HepG2 (cell line): ENCODE results near the gene KRTAP12-1. TPM values are rescaled to one million over a fixed set of nuclear protein-coding genes. Genes with fewer than 3 reads are reported as not detected.

Source experiments
- BRD4 ChIP-seq: sonication (generic); formaldehyde crosslinking; IDR thresholded peaks from 2 replicates; pipeline ENCODE4 v1.4.0; 2020; ENCODE audit warnings: missing genetic modification reagents
- ELF4 ChIP-seq: sonication (generic); formaldehyde crosslinking; IDR thresholded peaks from 2 replicates; pipeline ENCODE4 v1.5.0; 2020; ENCODE audit warnings: missing genetic modification reagents, mild to moderate bottlenecking, moderate library complexity, borderline replicate concordance
- KMT2A ChIP-seq: sonication (generic); formaldehyde crosslinking; IDR thresholded peaks from 2 replicates; pipeline ENCODE4 v1.4.0; 2020; ENCODE audit warnings: missing genetic modification reagents
- NCOA1 ChIP-seq: sonication (generic); formaldehyde crosslinking; IDR thresholded peaks from 2 replicates; pipeline ENCODE4 v1.9.0; 2021; ENCODE audit warnings: missing genetic modification reagents
- NR1H2 ChIP-seq: sonication (generic); formaldehyde crosslinking; IDR thresholded peaks from 2 replicates; pipeline ENCODE4 v1.8.1; 2022; ENCODE audit warnings: low read depth, missing genetic modification reagents, borderline replicate concordance
- RBM39 ChIP-seq: fragments of 200-400 bp; formaldehyde crosslinking; IDR thresholded peaks from one replicate; pipeline ENCODE4 v1.6.1; 2018; ENCODE audit warnings: antibody characterized with exemption, mild to moderate bottlenecking, low read depth, low read length; ENCODE audit not compliant: poor library complexity, severe bottlenecking
- RFXAP ChIP-seq: sonication (generic); formaldehyde crosslinking; IDR thresholded peaks from 2 replicates; pipeline ENCODE4 v1.4.0; 2020; ENCODE audit warnings: missing genetic modification reagents, borderline replicate concordance
- YY1 ChIP-seq: IDR thresholded peaks from 2 replicates; pipeline ENCODE4 v1.6.1; 2011; ENCODE audit warnings: low read length, low read depth, moderate library complexity, mild to moderate bottlenecking; ENCODE audit not compliant: insufficient read depth, insufficient replicate concordance
- ZBTB7B ChIP-seq: sonication (generic); formaldehyde crosslinking; IDR thresholded peaks from 2 replicates; pipeline ENCODE4 v1.4.0; 2020; ENCODE audit warnings: missing genetic modification reagents
- ZMYM3 ChIP-seq: sonication (generic); formaldehyde crosslinking; IDR thresholded peaks from 2 replicates; pipeline ENCODE4 v1.5.1; 2020; ENCODE audit warnings: mild to moderate bottlenecking, missing genetic modification reagents
- ZNF136 ChIP-seq: sonication (generic); formaldehyde crosslinking; IDR thresholded peaks from 2 replicates; pipeline ENCODE4 v1.8.1; 2022; ENCODE audit warnings: low read depth, mild to moderate bottlenecking, moderate library complexity, missing genetic modification reagents
- ZNF24 ChIP-seq: fragments of 450-650 bp; IDR thresholded peaks from 2 replicates; pipeline ENCODE4 v1.6.1; 2017; ENCODE audit warnings: antibody characterized with exemption, mild to moderate bottlenecking
- ZNF263 ChIP-seq: sonication (generic); formaldehyde crosslinking; IDR thresholded peaks from 2 replicates; pipeline ENCODE4 v1.4.0; 2020; ENCODE audit warnings: missing genetic modification reagents
- ZNF382 ChIP-seq: sonication (generic); formaldehyde crosslinking; IDR thresholded peaks from 2 replicates; pipeline ENCODE4 v1.5.0; 2020; ENCODE audit warnings: missing genetic modification reagents, mild to moderate bottlenecking, borderline replicate concordance
- ZNF496 ChIP-seq: sonication (generic); formaldehyde crosslinking; IDR thresholded peaks from 2 replicates; pipeline ENCODE4 v1.8.1; 2023; ENCODE audit warnings: mild to moderate bottlenecking, moderate library complexity, missing genetic modification reagents; ENCODE audit not compliant: insufficient replicate concordance
- ZNF546 ChIP-seq: sonication (generic); formaldehyde crosslinking; conservative IDR thresholded peaks from 2 replicates; pipeline ENCODE4 v1.8.1; 2023; ENCODE audit warnings: mild to moderate bottlenecking, missing genetic modification reagents
- ZNF644 ChIP-seq: IDR thresholded peaks from 2 replicates; pipeline ENCODE4 v1.6.1; 2016; ENCODE audit warnings: low read depth
- ZNF678 ChIP-seq: sonication (generic); formaldehyde crosslinking; IDR thresholded peaks from 2 replicates; pipeline ENCODE4 v1.4.0; 2020; ENCODE audit warnings: mild to moderate bottlenecking, missing genetic modification reagents
- ZNF766 ChIP-seq: sonication (generic); formaldehyde crosslinking; IDR thresholded peaks from 2 replicates; pipeline ENCODE4 v1.5.0; 2020; ENCODE audit warnings: missing genetic modification reagents, borderline replicate concordance
- polyA plus RNA-seq, 8 experiments: library from polyadenylated mRNA; depleted of rRNA in 3 of 8; stranded (reverse) in 7 of 8; unstranded in 1 of 8; fragments of >200 nt; fragmentation: Illumina TruSeq in 4 of 8; extraction: Trizol in 4 of 8; gene quantifications; 2 replicates each; pipeline versions ENCODE4 v1.2.1 to v1.2.3, GENCODE V29; 2011 to 2016; ENCODE audit warnings: low read depth in 4 of 8, missing spikeins in 1 of 8, mixed read lengths in 1 of 8; ENCODE audit not compliant: insufficient read depth in 1 of 8
- total RNA-seq, 5 experiments: library from RNA; depleted of rRNA; stranded (reverse); fragments of >200 nt; fragmentation: Illumina TruSeq; extraction: Trizol; gene quantifications; 2 replicates each; pipeline ENCODE4 v1.2.3, GENCODE V29; 2016; ENCODE audit warnings: low read depth in 1 of 5
- TF ChIP-seq, protein P1 (sequence below): sonication (generic); formaldehyde crosslinking; IDR thresholded peaks from 2 replicates; pipeline ENCODE4 v1.5.0; 2020; ENCODE audit warnings: mild to moderate bottlenecking, low read depth, missing genetic modification reagents, borderline replicate concordance
- TF ChIP-seq, protein P2 (sequence below): sonication (generic); formaldehyde crosslinking; IDR thresholded peaks from 2 replicates; pipeline ENCODE4 v1.4.0; 2020; ENCODE audit warnings: missing genetic modification reagents
- TF ChIP-seq, protein P3 (sequence below): sonication (generic); formaldehyde crosslinking; IDR thresholded peaks from 2 replicates; pipeline ENCODE4 v1.5.0; 2020; ENCODE audit warnings: mild to moderate bottlenecking, missing genetic modification reagents, borderline replicate concordance
- TF ChIP-seq, protein P4 (sequence below): sonication (generic); formaldehyde crosslinking; IDR thresholded peaks from 2 replicates; pipeline ENCODE4 v1.5.1; 2020; ENCODE audit warnings: mild to moderate bottlenecking, missing genetic modification reagents, moderate library complexity

KRTAP12-1 gene
- total and polyA plus RNA-seq, 2 of the 13 experiments (the other 11 are each of a cell fraction or from before 2014, with no cell fraction given) = not detected

- TF ChIP-seq ELF4 (CRISPR knock-in tag) (no peak), YY1 (no peak), RBM39 (no peak), ZNF24 (no peak), ZNF136 (CRISPR knock-in tag) (no peak), ZMYM3 (CRISPR knock-in tag) (no peak), ZBTB7B (CRISPR knock-in tag) (no peak), ZNF678 (CRISPR knock-in tag) (no peak), ZNF382 (CRISPR knock-in tag) (no peak), BRD4 (CRISPR knock-in tag) (no peak), ZNF263 (no peak), NCOA1 (CRISPR knock-in tag) (no peak), NR1H2 (CRISPR knock-in tag) (no peak), ZNF644 (CRISPR knock-in tag) (no peak), RFXAP (CRISPR knock-in tag) (peak; percentile 45; the same call in 1 of the 2 replicates), ZNF496 (CRISPR knock-in tag) (no peak), ZNF546 (CRISPR knock-in tag) (no peak), KMT2A (no peak), ZNF766 (CRISPR knock-in tag) (no peak)
- TF ChIP-seq, protein P1, sequence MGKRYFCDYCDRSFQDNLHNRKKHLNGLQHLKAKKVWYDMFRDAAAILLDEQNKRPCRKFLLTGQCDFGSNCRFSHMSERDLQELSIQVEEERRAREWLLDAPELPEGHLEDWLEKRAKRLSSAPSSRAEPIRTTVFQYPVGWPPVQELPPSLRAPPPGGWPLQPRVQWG (CRISPR knock-in tag) = no peak
- TF ChIP-seq, protein P2, sequence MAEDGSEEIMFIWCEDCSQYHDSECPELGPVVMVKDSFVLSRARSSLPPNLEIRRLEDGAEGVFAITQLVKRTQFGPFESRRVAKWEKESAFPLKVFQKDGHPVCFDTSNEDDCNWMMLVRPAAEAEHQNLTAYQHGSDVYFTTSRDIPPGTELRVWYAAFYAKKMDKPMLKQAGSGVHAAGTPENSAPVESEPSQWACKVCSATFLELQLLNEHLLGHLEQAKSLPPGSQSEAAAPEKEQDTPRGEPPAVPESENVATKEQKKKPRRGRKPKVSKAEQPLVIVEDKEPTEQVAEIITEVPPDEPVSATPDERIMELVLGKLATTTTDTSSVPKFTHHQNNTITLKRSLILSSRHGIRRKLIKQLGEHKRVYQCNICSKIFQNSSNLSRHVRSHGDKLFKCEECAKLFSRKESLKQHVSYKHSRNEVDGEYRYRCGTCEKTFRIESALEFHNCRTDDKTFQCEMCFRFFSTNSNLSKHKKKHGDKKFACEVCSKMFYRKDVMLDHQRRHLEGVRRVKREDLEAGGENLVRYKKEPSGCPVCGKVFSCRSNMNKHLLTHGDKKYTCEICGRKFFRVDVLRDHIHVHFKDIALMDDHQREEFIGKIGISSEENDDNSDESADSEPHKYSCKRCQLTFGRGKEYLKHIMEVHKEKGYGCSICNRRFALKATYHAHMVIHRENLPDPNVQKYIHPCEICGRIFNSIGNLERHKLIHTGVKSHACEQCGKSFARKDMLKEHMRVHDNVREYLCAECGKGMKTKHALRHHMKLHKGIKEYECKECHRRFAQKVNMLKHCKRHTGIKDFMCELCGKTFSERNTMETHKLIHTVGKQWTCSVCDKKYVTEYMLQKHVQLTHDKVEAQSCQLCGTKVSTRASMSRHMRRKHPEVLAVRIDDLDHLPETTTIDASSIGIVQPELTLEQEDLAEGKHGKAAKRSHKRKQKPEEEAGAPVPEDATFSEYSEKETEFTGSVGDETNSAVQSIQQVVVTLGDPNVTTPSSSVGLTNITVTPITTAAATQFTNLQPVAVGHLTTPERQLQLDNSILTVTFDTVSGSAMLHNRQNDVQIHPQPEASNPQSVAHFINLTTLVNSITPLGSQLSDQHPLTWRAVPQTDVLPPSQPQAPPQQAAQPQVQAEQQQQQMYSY (CRISPR knock-in tag) = no peak
- TF ChIP-seq, protein P3, sequence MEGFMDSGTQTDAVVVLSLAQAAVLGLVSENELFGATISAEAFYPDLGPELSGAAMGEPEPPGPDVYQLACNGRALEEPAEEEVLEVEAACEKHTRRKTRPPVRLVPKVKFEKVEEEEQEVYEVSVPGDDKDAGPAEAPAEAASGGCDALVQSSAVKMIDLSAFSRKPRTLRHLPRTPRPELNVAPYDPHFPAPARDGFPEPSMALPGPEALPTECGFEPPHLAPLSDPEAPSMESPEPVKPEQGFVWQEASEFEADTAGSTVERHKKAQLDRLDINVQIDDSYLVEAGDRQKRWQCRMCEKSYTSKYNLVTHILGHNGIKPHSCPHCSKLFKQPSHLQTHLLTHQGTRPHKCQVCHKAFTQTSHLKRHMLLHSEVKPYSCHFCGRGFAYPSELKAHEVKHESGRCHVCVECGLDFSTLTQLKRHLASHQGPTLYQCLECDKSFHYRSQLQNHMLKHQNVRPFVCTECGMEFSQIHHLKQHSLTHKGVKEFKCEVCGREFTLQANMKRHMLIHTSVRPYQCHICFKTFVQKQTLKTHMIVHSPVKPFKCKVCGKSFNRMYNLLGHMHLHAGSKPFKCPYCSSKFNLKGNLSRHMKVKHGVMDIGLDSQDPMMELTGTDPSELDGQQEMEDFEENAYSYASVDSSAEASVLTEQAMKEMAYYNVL = no peak
- TF ChIP-seq, protein P4, sequence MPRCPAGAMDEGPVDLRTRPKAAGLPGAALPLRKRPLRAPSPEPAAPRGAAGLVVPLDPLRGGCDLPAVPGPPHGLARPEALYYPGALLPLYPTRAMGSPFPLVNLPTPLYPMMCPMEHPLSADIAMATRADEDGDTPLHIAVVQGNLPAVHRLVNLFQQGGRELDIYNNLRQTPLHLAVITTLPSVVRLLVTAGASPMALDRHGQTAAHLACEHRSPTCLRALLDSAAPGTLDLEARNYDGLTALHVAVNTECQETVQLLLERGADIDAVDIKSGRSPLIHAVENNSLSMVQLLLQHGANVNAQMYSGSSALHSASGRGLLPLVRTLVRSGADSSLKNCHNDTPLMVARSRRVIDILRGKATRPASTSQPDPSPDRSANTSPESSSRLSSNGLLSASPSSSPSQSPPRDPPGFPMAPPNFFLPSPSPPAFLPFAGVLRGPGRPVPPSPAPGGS (CRISPR knock-in tag) = peak; percentile 86
Measured at GRCh38 chr21:44702973-44703730, 21.2 kb upstream of the KRTAP12-1 start (continued).
